ENCODE measurements around the gene FHIT. TPM values are rescaled to one million over a fixed set of nuclear protein-coding genes. Genes with fewer than 3 reads are reported as not detected.
A peak's percentile ranks its signal among the peaks of the same experiment; 100 is the strongest.

Gene FHIT
- total and polyA plus RNA-seq, 4 donors: 6.9 to 16.5 (median 9.9) TPM

DNA sequence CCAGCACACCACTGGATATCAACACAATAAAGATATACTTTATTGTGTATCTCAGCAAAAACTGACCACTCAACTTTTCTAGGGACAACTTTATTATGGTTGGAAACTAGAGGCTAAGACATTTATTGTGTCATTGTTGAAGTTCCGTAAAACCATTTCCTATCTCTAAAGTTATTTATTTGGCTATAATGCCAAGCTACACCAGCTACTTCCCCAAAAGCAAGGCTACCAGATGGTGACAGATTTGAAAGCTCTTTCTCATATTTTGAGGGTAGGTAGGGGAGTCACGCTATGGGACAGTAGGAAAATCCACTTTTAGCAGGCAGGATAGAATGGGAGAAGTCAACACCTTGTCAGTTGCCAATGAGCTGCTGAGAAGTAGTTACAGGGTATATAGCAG is 1366.8 kb downstream of the FHIT start:
- Histone ChIP-seq H3K4me3 (ENCODE audit: low read depth, low read length) (no peak overlapping the region), H3K27ac (ENCODE audit: low read depth, low read length) (no peak overlapping the region), H3K9me3 (ENCODE audit: control insufficient read depth, insufficient read depth, low read length) (no peaks in the 10 kb centered on the region), H3K27me3 (ENCODE audit: control insufficient read depth, insufficient read depth, low read length) (no peaks in the 10 kb centered on the region), H3K4me1 (ENCODE audit: control insufficient read depth, insufficient read depth, low read length) (no peaks in the 10 kb centered on the region), H3K36me3 (ENCODE audit: control insufficient read depth, insufficient read depth, low read length) (no peaks in the 10 kb centered on the region)
- WGBS (ENCODE audit: insufficient coverage): 100% methylated on average over 1 of the region's 2 CpGs
- no peak for DNase-seq (ENCODE audit: low read depth in 4 of 6, low spot score in 6 of 6)

DNA sequence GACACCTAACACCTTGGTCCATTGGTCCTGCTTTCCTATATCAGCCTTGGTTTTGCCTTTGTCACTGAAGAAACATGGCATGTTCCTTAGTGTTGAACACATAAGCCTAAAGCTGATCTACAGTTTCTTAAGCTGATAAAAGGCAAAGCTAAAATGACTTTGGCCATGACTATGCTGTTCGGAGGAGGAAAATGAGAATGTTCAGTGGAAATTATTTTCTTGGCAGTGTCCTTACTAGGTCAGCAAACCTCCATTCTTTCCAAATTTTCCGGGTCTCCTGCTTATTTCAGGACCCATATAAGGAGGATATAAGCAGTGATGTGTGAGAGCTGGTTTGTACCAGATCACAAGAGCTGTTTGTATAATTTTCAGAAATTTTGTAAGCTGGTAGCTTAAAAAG is 1368.5 kb downstream of the FHIT start:
- DNase-seq (ENCODE audit: low read depth in 4 of 6, low spot score in 6 of 6): no peak
- Histone ChIP-seq H3K27ac (ENCODE audit: low read depth, low read length) (no peak overlapping the region), H3K36me3 (ENCODE audit: control insufficient read depth, insufficient read depth, low read length) (no peaks in the 10 kb centered on the region), H3K4me3 (ENCODE audit: low read depth, low read length) (no peak overlapping the region), H3K4me1 (ENCODE audit: control insufficient read depth, insufficient read depth, low read length) (no peaks in the 10 kb centered on the region), H3K27me3 (ENCODE audit: control insufficient read depth, insufficient read depth, low read length) (no peaks in the 10 kb centered on the region), H3K9me3 (ENCODE audit: control insufficient read depth, insufficient read depth, low read length) (no peaks in the 10 kb centered on the region)
- WGBS (ENCODE audit: insufficient coverage): 80% methylated on average over 1 of the region's 2 CpGs

DNA sequence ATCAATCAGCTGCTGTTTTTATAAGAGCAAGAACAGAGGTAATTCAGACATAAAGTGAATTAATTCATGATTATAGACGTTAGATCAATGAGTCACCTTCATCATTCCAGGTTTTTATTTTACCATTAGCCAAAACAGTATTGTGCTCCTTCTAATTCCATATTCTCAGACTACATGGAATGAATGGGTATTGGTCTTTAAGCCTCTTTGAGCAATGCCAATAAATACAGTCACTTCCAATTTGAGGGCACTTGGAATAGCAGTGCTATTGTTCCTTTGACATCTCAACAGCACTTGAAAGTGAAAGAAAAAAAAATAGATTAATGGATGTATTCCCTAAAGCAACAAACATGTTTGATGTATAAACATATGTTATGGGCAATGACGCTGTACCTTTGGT is 1370.5 kb downstream of the FHIT start:
- no CpG with 5 or more reads among the region's 2 CpGs for WGBS (ENCODE audit: insufficient coverage)
- Histone ChIP-seq H3K36me3 (ENCODE audit: control insufficient read depth, insufficient read depth, low read length) (no peaks in the 10 kb centered on the region), H3K4me3 (ENCODE audit: low read depth, low read length) (no peak overlapping the region), H3K27ac (ENCODE audit: low read depth, low read length) (no peak overlapping the region), H3K9me3 (ENCODE audit: control insufficient read depth, insufficient read depth, low read length) (no peaks in the 10 kb centered on the region), H3K4me1 (ENCODE audit: control insufficient read depth, insufficient read depth, low read length) (no peaks in the 10 kb centered on the region), H3K27me3 (ENCODE audit: control insufficient read depth, insufficient read depth, low read length) (no peaks in the 10 kb centered on the region)
- DNase-seq (ENCODE audit: low read depth in 4 of 6, low spot score in 6 of 6): no peak

DNA sequence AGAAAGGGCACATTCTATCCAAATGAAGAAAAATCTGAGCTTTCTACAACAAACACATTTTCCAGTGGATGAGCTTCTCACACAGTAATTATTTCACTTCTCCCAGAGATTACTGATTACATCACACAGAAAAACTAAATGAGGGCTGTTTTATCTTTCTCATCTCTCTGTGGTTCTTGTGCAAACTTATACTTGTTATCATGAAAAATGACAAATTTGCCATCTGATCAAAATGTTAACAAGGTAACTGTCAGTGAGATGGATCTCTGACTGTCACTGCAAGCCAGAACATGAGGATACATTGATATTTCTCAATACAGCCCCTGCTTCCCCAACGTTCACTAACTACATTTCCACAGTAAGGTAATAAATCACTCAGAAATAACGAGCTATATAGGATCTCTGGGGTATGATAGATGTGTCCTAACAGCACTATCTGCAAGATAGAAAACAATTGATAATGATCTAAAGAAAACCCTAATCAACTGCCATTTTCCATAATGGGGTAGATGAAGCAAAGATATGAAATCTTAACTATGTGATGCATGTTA is 1372.1 kb downstream of the FHIT start:
- no peaks in the 10 kb centered on the region for H3K4me1 ChIP-seq (ENCODE audit: control insufficient read depth, insufficient read depth, low read length)
- H3K27me3 ChIP-seq (ENCODE audit: control insufficient read depth, insufficient read depth, low read length): no peaks in the 10 kb centered on the region
- DNase-seq (ENCODE audit: low read depth in 4 of 6, low spot score in 6 of 6): peak in 1 of 6 donors; percentile 56
- no CpG with 5 or more reads among the region's 2 CpGs for WGBS (ENCODE audit: insufficient coverage)
- no peak overlapping the region for H3K27ac ChIP-seq (ENCODE audit: low read depth, low read length)
- H3K4me3 ChIP-seq (ENCODE audit: low read depth, low read length): no peak overlapping the region
- H3K36me3 ChIP-seq (ENCODE audit: control insufficient read depth, insufficient read depth, low read length): no peaks in the 10 kb centered on the region
- H3K9me3 ChIP-seq (ENCODE audit: control insufficient read depth, insufficient read depth, low read length): no peaks in the 10 kb centered on the region

DNA sequence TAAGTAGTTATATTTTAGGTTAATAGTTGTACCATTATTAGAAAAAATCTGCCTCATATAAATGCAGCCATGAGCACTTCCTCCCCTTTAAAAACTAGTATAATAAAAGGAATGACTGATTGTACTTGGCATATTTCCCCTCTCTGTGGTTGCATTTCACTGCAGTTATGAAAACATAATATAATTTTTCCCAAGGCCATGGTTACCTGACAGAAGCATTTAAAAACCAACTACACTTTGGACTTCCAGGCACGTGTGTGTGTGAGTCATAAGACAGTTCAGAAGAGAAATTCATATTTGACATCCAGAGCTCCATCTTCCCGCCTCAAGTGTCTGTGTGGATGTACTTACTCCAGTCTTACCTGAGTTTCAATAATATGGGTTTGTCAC is 1373.2 kb downstream of the FHIT start:
- no peak for DNase-seq (ENCODE audit: low read depth in 4 of 6, low spot score in 6 of 6)
- H3K4me3 ChIP-seq (ENCODE audit: low read depth, low read length): no peak overlapping the region
- H3K36me3 ChIP-seq (ENCODE audit: control insufficient read depth, insufficient read depth, low read length): no peaks in the 10 kb centered on the region
- H3K9me3 ChIP-seq (ENCODE audit: control insufficient read depth, insufficient read depth, low read length): no peaks in the 10 kb centered on the region
- H3K4me1 ChIP-seq (ENCODE audit: control insufficient read depth, insufficient read depth, low read length): no peaks in the 10 kb centered on the region
- H3K27me3 ChIP-seq (ENCODE audit: control insufficient read depth, insufficient read depth, low read length): no peaks in the 10 kb centered on the region
- WGBS (ENCODE audit: insufficient coverage): 100% methylated on average over 1 of the region's 2 CpGs
- H3K27ac ChIP-seq (ENCODE audit: low read depth, low read length): no peak overlapping the region

GRCh38 chr3:59877263-59878037 is 1373.8 kb downstream of the FHIT start:
- Histone ChIP-seq H3K27ac (ENCODE audit: low read depth, low read length) (no peak overlapping the region), H3K4me3 (ENCODE audit: low read depth, low read length) (no peak overlapping the region), H3K9me3 (ENCODE audit: control insufficient read depth, insufficient read depth, low read length) (no peaks in the 10 kb centered on the region), H3K27me3 (ENCODE audit: control insufficient read depth, insufficient read depth, low read length) (no peaks in the 10 kb centered on the region), H3K4me1 (ENCODE audit: control insufficient read depth, insufficient read depth, low read length) (no peaks in the 10 kb centered on the region), H3K36me3 (ENCODE audit: control insufficient read depth, insufficient read depth, low read length) (no peaks in the 10 kb centered on the region)
- DNase-seq (ENCODE audit: low read depth in 4 of 6, low spot score in 6 of 6): no peak
- WGBS (ENCODE audit: insufficient coverage): 94% methylated on average over 2 of the region's 2 CpGs

DNA sequence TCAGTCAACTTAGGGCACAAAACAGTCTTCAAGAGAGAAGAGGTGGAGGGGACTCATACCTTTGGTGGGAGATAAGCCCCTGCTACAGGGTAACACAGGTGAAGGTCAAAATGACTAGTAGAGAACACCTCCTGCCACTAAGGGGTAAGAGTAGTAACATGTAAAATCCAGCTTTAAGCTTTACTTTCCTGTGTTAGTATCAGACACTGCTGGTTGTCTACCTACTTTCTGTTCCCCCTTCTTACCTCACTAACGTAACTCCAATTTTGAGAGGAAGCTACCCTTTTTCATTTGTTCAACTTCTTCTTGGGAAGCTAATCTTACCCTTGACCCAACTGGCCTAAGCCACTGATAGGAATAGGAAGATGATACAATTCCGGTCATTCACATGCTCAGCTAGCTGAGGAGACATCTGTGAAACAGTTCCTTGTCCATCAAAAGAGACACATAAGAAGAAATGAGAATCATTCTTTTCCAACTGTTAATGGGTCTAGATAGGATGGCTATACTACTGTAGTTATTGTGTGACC is 1374.7 kb downstream of the FHIT start:
- H3K4me1 ChIP-seq (ENCODE audit: control insufficient read depth, insufficient read depth, low read length): no peaks in the 10 kb centered on the region
- H3K27me3 ChIP-seq (ENCODE audit: control insufficient read depth, insufficient read depth, low read length): no peaks in the 10 kb centered on the region
- no CpG with 5 or more reads among the region's 2 CpGs for WGBS (ENCODE audit: insufficient coverage)
- no peak overlapping the region for H3K4me3 ChIP-seq (ENCODE audit: low read depth, low read length)
- no peak for DNase-seq (ENCODE audit: low read depth in 4 of 6, low spot score in 6 of 6)
- H3K36me3 ChIP-seq (ENCODE audit: control insufficient read depth, insufficient read depth, low read length): no peaks in the 10 kb centered on the region
- no peaks in the 10 kb centered on the region for H3K9me3 ChIP-seq (ENCODE audit: control insufficient read depth, insufficient read depth, low read length)
- H3K27ac ChIP-seq (ENCODE audit: low read depth, low read length): no peak overlapping the region

DNA sequence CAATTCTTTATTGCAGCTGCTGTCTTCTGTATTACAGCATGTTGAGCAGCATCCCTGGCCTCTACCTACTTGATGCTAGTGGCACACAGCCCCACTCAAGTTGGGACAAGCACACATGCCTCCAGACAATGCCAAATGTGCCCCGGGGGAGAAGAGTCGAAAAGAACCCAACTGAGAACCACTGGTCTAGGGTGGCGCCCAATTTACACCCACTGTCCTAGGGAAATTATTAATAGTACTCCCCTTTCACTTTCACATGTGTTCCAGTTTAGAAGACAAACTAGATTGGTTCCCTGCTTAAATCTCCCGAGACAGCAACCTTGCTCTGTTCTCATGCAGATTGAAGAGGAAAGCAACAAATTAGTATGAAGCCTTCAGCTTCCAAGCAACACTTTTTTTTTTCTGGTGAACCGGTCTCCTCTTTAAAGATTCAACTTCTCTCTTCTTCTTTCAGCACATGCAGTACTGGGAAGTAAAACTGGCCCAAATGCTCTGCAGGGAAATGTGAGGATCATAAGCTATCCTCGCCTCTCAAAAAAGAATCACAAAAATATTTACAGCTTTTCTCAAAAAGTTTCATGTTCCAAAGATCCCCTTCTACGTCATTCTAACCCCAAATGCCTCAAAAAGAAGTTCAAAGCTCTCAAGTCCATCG is 1377.5 kb downstream of the FHIT start:
- H3K27me3 ChIP-seq (ENCODE audit: control insufficient read depth, insufficient read depth, low read length): no peaks in the 10 kb centered on the region
- no peaks in the 10 kb centered on the region for H3K9me3 ChIP-seq (ENCODE audit: control insufficient read depth, insufficient read depth, low read length)
- H3K4me1 ChIP-seq (ENCODE audit: control insufficient read depth, insufficient read depth, low read length): no peaks in the 10 kb centered on the region
- H3K4me3 ChIP-seq (ENCODE audit: low read depth, low read length): no peak overlapping the region
- no peak for DNase-seq (ENCODE audit: low read depth in 4 of 6, low spot score in 6 of 6)
- no peak overlapping the region for H3K27ac ChIP-seq (ENCODE audit: low read depth, low read length)
- 74% methylated on average over 6 of the region's 8 CpGs for WGBS (ENCODE audit: insufficient coverage)
- H3K36me3 ChIP-seq (ENCODE audit: control insufficient read depth, insufficient read depth, low read length): no peaks in the 10 kb centered on the region

DNA sequence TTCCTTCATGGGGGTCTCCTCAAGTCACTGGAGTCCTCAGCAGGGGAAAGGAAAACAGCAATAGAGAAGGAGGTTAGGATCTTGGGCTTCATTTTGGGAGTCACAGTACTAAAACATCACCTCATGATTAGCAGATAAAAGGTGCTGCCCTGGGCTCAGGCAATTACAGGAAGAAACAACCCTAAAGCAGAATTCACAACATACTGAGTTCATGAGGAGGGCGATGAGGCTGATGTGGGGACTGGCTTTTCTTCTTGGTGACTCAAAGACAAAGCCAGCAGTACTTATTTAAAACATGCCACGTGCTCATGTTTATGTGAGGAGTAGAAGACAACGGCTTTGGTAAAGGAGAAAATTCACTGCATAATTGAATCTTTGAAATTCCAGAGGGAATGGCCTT is 1379.1 kb downstream of the FHIT start:
- Histone ChIP-seq H3K36me3 (ENCODE audit: control insufficient read depth, insufficient read depth, low read length) (no peaks in the 10 kb centered on the region), H3K9me3 (ENCODE audit: control insufficient read depth, insufficient read depth, low read length) (no peaks in the 10 kb centered on the region), H3K27me3 (ENCODE audit: control insufficient read depth, insufficient read depth, low read length) (no peaks in the 10 kb centered on the region), H3K4me1 (ENCODE audit: control insufficient read depth, insufficient read depth, low read length) (no peaks in the 10 kb centered on the region), H3K27ac (ENCODE audit: low read depth, low read length) (no peak overlapping the region), H3K4me3 (ENCODE audit: low read depth, low read length) (no peak overlapping the region)
- no peak for DNase-seq (ENCODE audit: low read depth in 4 of 6, low spot score in 6 of 6)
- 50% methylated on average over 2 of the region's 3 CpGs for WGBS (ENCODE audit: insufficient coverage)

All from spinal cord (tissue), 10 donors.